H1 (cell line): ENCODE data around the gene BOK. TPM values are rescaled to one million over a fixed set of nuclear protein-coding genes. Genes with fewer than 3 reads are reported as not detected.

Source experiments
- CTCF ChIA-PET: fragments of 300-600 bp; sonication (Branson Sonifier 250); formaldehyde crosslinking; loops from one replicate; lab custom pipeline; 2021; ENCODE audit not compliant: partially characterized antibody; lab: Charles Lee
- POLR2A ChIA-PET: fragments of 300-600 bp; sonication (Branson Sonifier 250); formaldehyde crosslinking; loops from one replicate; lab custom pipeline; 2021; ENCODE audit warnings: inconsistent platforms; ENCODE audit not compliant: partially characterized antibody; lab: Charles Lee
- DNase-seq, 2 experiments: peaks; one replicate each; pipeline versions ENCODE4 v3.0.0 to v3.0.0-alpha.2; 2010 to 2022; ENCODE audit warnings: low spot score in 2 of 2, low read depth in 1 of 2, mixed read lengths in 1 of 2
- FAIRE-seq: peaks from 2 replicates; lab custom pipeline; 2011; peaks lifted over from hg19 to GRCh38; lab: Jason Lieb, UNC
- H2AFZ ChIP-seq: 2 replicates; pipeline ENCODE4 v1.8.1; 2012; ENCODE audit warnings: low read length, inconsistent platforms
- H2AK5ac ChIP-seq: 2 replicates; pipeline ENCODE4 v1.6.1; 2013; ENCODE audit warnings: low read depth, low read length
- H2BK120ac ChIP-seq: replicated peaks from 2 replicates; pipeline ENCODE3; 2013; ENCODE audit warnings: low read depth, low read length, inconsistent platforms
- H2BK12ac ChIP-seq: 2 replicates; pipeline ENCODE4 v1.6.1; 2013; ENCODE audit warnings: low read depth, low read length
- H2BK15ac ChIP-seq: 2 replicates; pipeline ENCODE4 v1.6.1; 2013; ENCODE audit warnings: low read length
- H2BK20ac ChIP-seq: 2 replicates; pipeline ENCODE4 v1.6.1; 2013; ENCODE audit warnings: low read length
- H2BK5ac ChIP-seq: 2 replicates; pipeline ENCODE4 v1.6.1; 2013; ENCODE audit warnings: low read depth, low read length
- H3K14ac ChIP-seq: 2 replicates; pipeline ENCODE4 v1.6.1; 2013; ENCODE audit warnings: inconsistent platforms; ENCODE audit not compliant: insufficient read length
- H3K18ac ChIP-seq: 2 replicates; pipeline ENCODE4 v1.6.1; 2013; ENCODE audit warnings: low read length; ENCODE audit errors: extremely low read depth
- H3K23ac ChIP-seq: 2 replicates; pipeline ENCODE4 v1.6.1; 2013; ENCODE audit warnings: inconsistent platforms; ENCODE audit not compliant: insufficient read length
- H3K23me2 ChIP-seq: 2 replicates; pipeline ENCODE4 v1.6.1; 2013; ENCODE audit warnings: low read depth, low read length
- H3K27ac ChIP-seq: 2 replicates; pipeline ENCODE4 v1.6.1; 2011; ENCODE audit warnings: low read depth, low read length, inconsistent platforms
- H3K27me3 ChIP-seq, 4 experiments: replicated peaks in 1 of 4; 1 replicate in 1 of 4; 2 replicates in 3 of 4; pipeline versions ENCODE4 v1.6.1 to v1.8.1; 2011 to 2013; ENCODE audit warnings: low read length in 3 of 4, mild to moderate bottlenecking in 3 of 4, inconsistent platforms in 2 of 4, mixed read lengths in 2 of 4, moderate library complexity in 1 of 4; ENCODE audit not compliant: control insufficient read depth in 3 of 4, insufficient read depth in 3 of 4; ENCODE audit errors: extremely low read depth in 1 of 4
- H3K36me3 ChIP-seq, 4 experiments: 2 replicates each; pipeline versions ENCODE4 v1.6.1 to v1.8.1; 2011 to 2013; ENCODE audit warnings: mild to moderate bottlenecking in 4 of 4, low read length in 3 of 4, moderate library complexity in 2 of 4, control low read depth in 1 of 4, inconsistent platforms in 1 of 4; ENCODE audit not compliant: insufficient read depth in 4 of 4, control insufficient read depth in 2 of 4
- H3K4ac ChIP-seq: replicated peaks from 2 replicates; pipeline ENCODE3; 2013; ENCODE audit warnings: low read length, low read depth, mixed read lengths, inconsistent platforms; ENCODE audit not compliant: insufficient read length
- H3K4me1 ChIP-seq, 4 experiments: replicated peaks in 1 of 4; 1 replicate in 1 of 4; 2 replicates in 3 of 4; pipeline versions ENCODE4 v1.6.1 to v1.8.1; 2011 to 2013; ENCODE audit warnings: low read length in 3 of 4, inconsistent platforms in 2 of 4, mixed read lengths in 1 of 4; ENCODE audit not compliant: insufficient read depth in 4 of 4, control insufficient read depth in 3 of 4
- H3K4me2 ChIP-seq, 2 experiments: 2 replicates each; pipeline versions ENCODE4 v1.6.1 to v1.8.1; 2011 to 2013; ENCODE audit warnings: low read depth in 2 of 2, low read length in 2 of 2, control low read depth in 1 of 2, inconsistent platforms in 1 of 2, mild to moderate bottlenecking in 1 of 2; ENCODE audit not compliant: insufficient read depth in 1 of 2
- H3K4me3 ChIP-seq, 4 experiments: fragments of 200-600, 300-600 bp in 1 of 4; sonication (generic), shearing (Covaris generic), sonication (Bioruptor Twin) in 1 of 4; 2 replicates each; pipeline versions ENCODE4 v1.5.1 to v1.8.1; 2011 to 2016; ENCODE audit warnings: low read length in 4 of 4, low read depth in 3 of 4, control low read depth in 2 of 4, inconsistent platforms in 2 of 4, mild to moderate bottlenecking in 2 of 4, mixed read lengths in 1 of 4, moderate library complexity in 1 of 4; ENCODE audit not compliant: insufficient read depth in 2 of 4; ENCODE audit errors: extremely low read depth in 1 of 4
- H3K56ac ChIP-seq: replicated peaks from 2 replicates; pipeline ENCODE3; 2013; ENCODE audit warnings: low read depth, mild to moderate bottlenecking, mixed read lengths, low read length, inconsistent platforms; ENCODE audit not compliant: insufficient read length
- H3K79me1 ChIP-seq: 2 replicates; pipeline ENCODE4 v1.6.1; 2013; ENCODE audit warnings: low read depth, low read length, control low read depth
- H3K79me2 ChIP-seq, 2 experiments: 2 replicates each; pipeline versions ENCODE4 v1.6.1 to v1.8.1; 2012 to 2013; ENCODE audit warnings: low read length in 2 of 2, mild to moderate bottlenecking in 2 of 2, inconsistent platforms in 1 of 2; ENCODE audit not compliant: insufficient read depth in 2 of 2, control insufficient read depth in 1 of 2
- H3K9ac ChIP-seq, 4 experiments: replicated peaks in 1 of 4; 1 replicate in 1 of 4; 2 replicates in 3 of 4; pipeline versions ENCODE4 v1.6.1 to v1.8.1; 2011 to 2013; ENCODE audit warnings: low read depth in 3 of 4, low read length in 3 of 4, control low read depth in 2 of 4, mild to moderate bottlenecking in 2 of 4, moderate library complexity in 2 of 4, inconsistent platforms in 1 of 4; ENCODE audit errors: extremely low read depth in 1 of 4
- H3K9me3 ChIP-seq, 2 experiments: 2 replicates each; pipeline versions ENCODE4 v1.6.1 to v1.8.1; 2012 to 2013; ENCODE audit warnings: mild to moderate bottlenecking in 2 of 2, moderate library complexity in 2 of 2, control low read depth in 1 of 2, inconsistent platforms in 1 of 2, low read depth in 1 of 2, low read length in 1 of 2, mixed read lengths in 1 of 2; ENCODE audit not compliant: insufficient read depth in 2 of 2
- H4K20me1 ChIP-seq, 2 experiments: replicated peaks in 1 of 2; 2 replicates each; pipeline versions ENCODE3 to v1.8.1; 2011 to 2013; ENCODE audit warnings: inconsistent platforms in 2 of 2, low read length in 2 of 2, mild to moderate bottlenecking in 1 of 2; ENCODE audit not compliant: insufficient read depth in 2 of 2, control insufficient read depth in 1 of 2
- H4K5ac ChIP-seq: 2 replicates; pipeline ENCODE4 v1.6.1; 2013; ENCODE audit warnings: low read length, low read depth, mixed read lengths, inconsistent platforms; ENCODE audit not compliant: insufficient read length
- H4K8ac ChIP-seq: 2 replicates; pipeline ENCODE4 v1.8.0; 2013; ENCODE audit warnings: mild to moderate bottlenecking, moderate library complexity, low read length, inconsistent platforms; ENCODE audit not compliant: insufficient read depth; ENCODE audit errors: extremely low read depth
- H4K91ac ChIP-seq: replicated peaks from 2 replicates; pipeline ENCODE3; 2013; ENCODE audit warnings: low read length, mixed read lengths, inconsistent platforms; ENCODE audit not compliant: insufficient read length
- GABPA ChIP-seq: IDR thresholded peaks from 2 replicates; pipeline ENCODE4 v1.6.1; 2011; ENCODE audit warnings: mild to moderate bottlenecking, low read length, moderate library complexity, borderline replicate concordance; ENCODE audit not compliant: insufficient read depth
- SP1 ChIP-seq: IDR thresholded peaks from 2 replicates; pipeline ENCODE4 v1.6.1; 2011; ENCODE audit warnings: low read depth, low read length
- WGBS, 2 experiments: shearing (Covaris generic) in 1 of 2; methylation state at CpG; one replicate each; pipeline versions ENCODE4 v1.1.6 to v1.1.7; 2013 to 2015; ENCODE audit warnings: low lambda C conversion rate in 2 of 2, mixed read lengths in 2 of 2, inconsistent platforms in 1 of 2, low coverage in 1 of 2, missing lambda C conversion rate in 1 of 2; ENCODE audit not compliant: insufficient replicate concordance in 2 of 2, insufficient coverage in 1 of 2, insufficient read length in 1 of 2; ENCODE audit errors: extremely low coverage in 1 of 2, missing lambda C conversion rate in 1 of 2; 5-methylcytosine and 5-hydroxymethylcytosine counted together
- polyA plus RNA-seq, 7 experiments: library from polyadenylated mRNA; depleted of rRNA in 3 of 7; stranded (reverse) in 5 of 7; unstranded in 2 of 7; fragments of >200 nt in 5 of 7; fragments of 200-250 nt in 2 of 7; gene quantifications; 1 replicate in 5 of 7; 2 replicates in 1 of 7; 4 replicates in 1 of 7; pipeline versions ENCODE4 v1.2.1 to v1.2.3, GENCODE V29; 2011 to 2013; ENCODE audit warnings: missing spikeins in 2 of 7, mixed read lengths in 2 of 7
- total RNA-seq: library from RNA; stranded (reverse); fragmentation: NEBNext Ultra II Directional; extraction: Animal tissue kit (Norgen Biotek cat#: 25700); gene quantifications from 2 replicates; pipeline ENCODE4 v1.2.1, GENCODE V29; 2021

BOK gene
- total and polyA plus RNA-seq, 2 of the 8 experiments (the other 6 are each of a cell fraction or from before 2014, with no cell fraction given): 33.7 to 37.6 TPM

DNA sequence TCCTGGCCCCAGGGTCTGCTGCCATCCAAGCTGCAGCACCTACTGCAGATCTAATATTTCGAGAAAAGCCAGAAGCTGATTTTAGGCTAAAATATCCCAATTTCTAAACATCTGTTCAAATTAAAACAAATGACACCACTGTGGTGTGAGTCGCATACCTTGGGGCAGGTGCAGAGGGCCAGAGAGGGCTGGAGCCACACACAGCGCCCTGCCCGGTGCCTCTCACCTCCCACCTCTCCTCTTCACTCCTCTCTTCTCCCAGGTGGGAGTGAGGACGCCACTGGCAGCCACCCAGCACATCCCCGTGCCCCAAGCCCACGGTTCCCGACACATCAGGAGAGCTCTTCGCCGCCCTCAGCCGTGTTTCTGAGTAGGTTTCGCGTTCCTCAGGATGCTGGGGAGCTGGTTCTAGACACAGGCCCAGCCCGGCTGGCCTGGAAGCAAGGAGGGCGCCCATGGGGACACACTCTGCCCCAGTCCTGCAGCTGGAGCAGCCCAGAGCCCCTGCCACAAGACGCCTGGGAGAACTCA, 57.0 kb downstream of the BOK start:
- Histone ChIP-seq H2AK5ac (no peak overlapping the region), H3K18ac (no peak overlapping the region), H3K23ac (no peak overlapping the region), H2AFZ (no peak overlapping the region), H4K91ac (no peak overlapping the region), H3K79me2 (peaks cover 2 to 33% of the 10 kb centered on the region in 2 experiments; a peak in 3 of 4 replicates), H3K9me3 (no peaks in the 10 kb centered on the region), H3K79me1 (peaks cover 9% of the 10 kb centered on the region; the same call in 1 of the 2 replicates), H2BK120ac (no peak overlapping the region), H3K4me1 (peaks cover 0 to 6% (median 2%) of the 10 kb centered on the region in 4 experiments; a peak in 5 of 7 replicates), H3K4me3 (no peak overlapping the region), H2BK15ac (no peak overlapping the region), H3K4ac (no peak overlapping the region), H4K8ac (no peak overlapping the region), H2BK20ac (no peak overlapping the region), H3K4me2 (no peak overlapping the region), H3K23me2 (peaks cover 5% of the 10 kb centered on the region; the same call in 1 of the 2 replicates), H3K36me3 (no peaks in the 10 kb centered on the region), H3K27me3 (no peaks in the 10 kb centered on the region), H2BK5ac (no peak overlapping the region), H3K56ac (no peak overlapping the region), H3K14ac (no peak overlapping the region), H3K9ac (no peak overlapping the region), H3K27ac (no peak overlapping the region), H4K5ac (no peak overlapping the region), H4K20me1 (peaks cover 2 to 14% of the 10 kb centered on the region in 2 experiments), H2BK12ac (no peak overlapping the region)
- CTCF ChIA-PET: interaction anchor here (0.7 to 1.7 kb wide), 4 partner anchors 17 to 95 kb away, joined by 3 to 5 read pairs (median 4); no protein-coding TSS in a partner anchor
- DNase-seq (no peak), FAIRE-seq (no peak)
- TF ChIP-seq GABPA (no peak), SP1 (no peak)
- POLR2A ChIA-PET: no interaction called here
- 90% methylated on average over 15 of the region's 16 CpGs; no CpG with 5 or more reads in 1 of the 2 experiments for WGBS, 2 experiments
